ENCODE data around the gene HEATR9. TPM values are rescaled to one million over a fixed set of nuclear protein-coding genes. Genes with fewer than 3 reads are reported as not detected.

Gene HEATR9
- total RNA-seq, 1 experiment from 2014 or later: not detected

DNA sequence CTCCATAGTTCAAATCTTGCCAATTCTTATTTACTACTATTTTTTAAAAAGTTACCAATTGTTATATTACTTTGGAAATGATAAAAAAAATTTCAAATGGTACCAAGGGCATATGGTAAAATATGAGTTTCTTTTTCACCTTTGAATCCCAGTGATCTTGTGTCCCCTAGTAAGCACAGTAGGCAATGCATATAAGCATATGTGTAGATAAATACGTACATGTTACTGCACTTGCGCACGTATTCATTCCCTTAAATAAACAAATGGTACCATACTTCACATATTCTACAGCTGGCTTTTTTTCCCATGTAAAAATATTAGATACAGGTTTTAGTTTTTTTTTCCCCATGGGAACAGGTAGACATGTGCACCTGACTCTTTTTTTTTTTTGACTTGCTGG is 27.6 kb downstream of the HEATR9 start:
- DNase-seq (ENCODE audit: low spot score) (no peak), ATAC-seq (no peak)
- POLR2A ChIA-PET: interaction anchor here (1.2 kb wide), 1 partner anchor 77 kb away, joined by 3 read pairs; no protein-coding TSS in a partner anchor
- no peaks in the 10 kb centered on the region for H3K9me3 Mint-ChIP-seq
- CTCF ChIA-PET: interaction anchor here (3.3 kb wide), 1 partner anchor 77 kb away, joined by 12 read pairs; no protein-coding TSS in a partner anchor
- H3K4me1 Mint-ChIP-seq: no peaks in the 10 kb centered on the region
- TF ChIP-seq HMGA2 (CRISPR knock-in tag; IDR thresholded peaks at IDR 0.05) (no peak), MXD4 (CRISPR knock-in tag; IDR thresholded peaks at IDR 0.05; ENCODE audit: borderline replicate concordance) (no peak), EMX1 (CRISPR knock-in tag; IDR thresholded peaks at IDR 0.05) (no peak), FOXP1 (CRISPR knock-in tag; IDR thresholded peaks at IDR 0.05; ENCODE audit: borderline replicate concordance) (no peak), NFE2L1 (CRISPR knock-in tag; IDR thresholded peaks at IDR 0.05) (no peak), CBFB (CRISPR knock-in tag; IDR thresholded peaks at IDR 0.05; ENCODE audit: low read depth) (no peak)
- TF ChIP-seq, protein P1, sequence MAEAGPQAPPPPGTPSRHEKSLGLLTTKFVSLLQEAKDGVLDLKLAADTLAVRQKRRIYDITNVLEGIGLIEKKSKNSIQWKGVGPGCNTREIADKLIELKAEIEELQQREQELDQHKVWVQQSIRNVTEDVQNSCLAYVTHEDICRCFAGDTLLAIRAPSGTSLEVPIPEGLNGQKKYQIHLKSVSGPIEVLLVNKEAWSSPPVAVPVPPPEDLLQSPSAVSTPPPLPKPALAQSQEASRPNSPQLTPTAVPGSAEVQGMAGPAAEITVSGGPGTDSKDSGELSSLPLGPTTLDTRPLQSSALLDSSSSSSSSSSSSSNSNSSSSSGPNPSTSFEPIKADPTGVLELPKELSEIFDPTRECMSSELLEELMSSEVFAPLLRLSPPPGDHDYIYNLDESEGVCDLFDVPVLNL (CRISPR knock-in tag; IDR thresholded peaks at IDR 0.05; ENCODE audit: borderline replicate concordance, low read depth): no peak
- TF ChIP-seq, protein P2, sequence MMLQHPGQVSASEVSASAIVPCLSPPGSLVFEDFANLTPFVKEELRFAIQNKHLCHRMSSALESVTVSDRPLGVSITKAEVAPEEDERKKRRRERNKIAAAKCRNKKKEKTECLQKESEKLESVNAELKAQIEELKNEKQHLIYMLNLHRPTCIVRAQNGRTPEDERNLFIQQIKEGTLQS (CRISPR knock-in tag; conservative IDR thresholded peaks at IDR 0.05): no peak
- TF ChIP-seq, protein P3, sequence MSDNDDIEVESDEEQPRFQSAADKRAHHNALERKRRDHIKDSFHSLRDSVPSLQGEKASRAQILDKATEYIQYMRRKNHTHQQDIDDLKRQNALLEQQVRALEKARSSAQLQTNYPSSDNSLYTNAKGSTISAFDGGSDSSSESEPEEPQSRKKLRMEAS (CRISPR knock-in tag; IDR thresholded peaks at IDR 0.05): no peak
- TF ChIP-seq, protein P4, sequence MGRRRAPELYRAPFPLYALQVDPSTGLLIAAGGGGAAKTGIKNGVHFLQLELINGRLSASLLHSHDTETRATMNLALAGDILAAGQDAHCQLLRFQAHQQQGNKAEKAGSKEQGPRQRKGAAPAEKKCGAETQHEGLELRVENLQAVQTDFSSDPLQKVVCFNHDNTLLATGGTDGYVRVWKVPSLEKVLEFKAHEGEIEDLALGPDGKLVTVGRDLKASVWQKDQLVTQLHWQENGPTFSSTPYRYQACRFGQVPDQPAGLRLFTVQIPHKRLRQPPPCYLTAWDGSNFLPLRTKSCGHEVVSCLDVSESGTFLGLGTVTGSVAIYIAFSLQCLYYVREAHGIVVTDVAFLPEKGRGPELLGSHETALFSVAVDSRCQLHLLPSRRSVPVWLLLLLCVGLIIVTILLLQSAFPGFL (CRISPR knock-in tag; IDR thresholded peaks at IDR 0.05; ENCODE audit: borderline replicate concordance): no peak
- peaks cover 78% of the 10 kb centered on the region for H3K36me3 Mint-ChIP-seq
- no peaks in the 10 kb centered on the region for H3K27me3 Mint-ChIP-seq (ENCODE audit: low read depth)
- no peak overlapping the region for H3K4me3 Mint-ChIP-seq
- no peak overlapping the region for H3K27ac Mint-ChIP-seq

DNA sequence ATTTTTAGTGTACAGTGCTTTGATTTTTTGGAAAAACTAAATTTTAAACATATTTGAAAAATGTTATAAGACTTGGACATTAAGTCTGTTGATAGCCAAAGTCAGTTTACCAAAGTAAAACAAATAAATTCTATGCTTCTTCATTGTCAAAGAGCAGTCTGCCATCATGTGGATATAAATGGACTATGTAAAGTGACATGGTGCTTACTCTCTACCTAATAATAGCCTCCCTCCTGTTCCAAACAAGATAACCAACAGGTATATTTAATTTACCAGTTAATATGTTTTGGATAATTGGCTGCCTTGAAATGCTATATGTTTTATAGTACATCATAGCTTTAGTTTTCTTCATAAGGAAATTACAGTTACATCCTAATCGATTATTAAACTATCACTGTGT is 43.5 kb downstream of the HEATR9 start:
- Mint-ChIP-seq H3K9me3 (no peaks in the 10 kb centered on the region), H3K36me3 (peaks cover 81% of the 10 kb centered on the region), H3K27me3 (ENCODE audit: low read depth) (no peaks in the 10 kb centered on the region), H3K4me1 (no peaks in the 10 kb centered on the region), H3K27ac (no peak overlapping the region), H3K4me3 (no peak overlapping the region)
- TF ChIP-seq MXD4 (CRISPR knock-in tag; IDR thresholded peaks at IDR 0.05; ENCODE audit: borderline replicate concordance) (no peak), ETV6 (CRISPR knock-in tag; IDR thresholded peaks at IDR 0.05) (no peak), ZNF416 (CRISPR knock-in tag; IDR thresholded peaks at IDR 0.05) (no peak), FOXK1 (CRISPR knock-in tag; IDR thresholded peaks at IDR 0.05) (no peak), ZBTB21 (CRISPR knock-in tag; IDR thresholded peaks at IDR 0.05; ENCODE audit: borderline replicate concordance) (no peak), ZNF671 (CRISPR knock-in tag; IDR thresholded peaks at IDR 0.05) (no peak), CBFB (CRISPR knock-in tag; IDR thresholded peaks at IDR 0.05; ENCODE audit: low read depth) (no peak), SOX15 (CRISPR knock-in tag; IDR thresholded peaks at IDR 0.05) (no peak), SP1 (CRISPR knock-in tag; conservative IDR thresholded peaks at IDR 0.05) (no peak), ZNF121 (CRISPR knock-in tag; IDR thresholded peaks at IDR 0.05) (no peak)
- TF ChIP-seq, protein P5, sequence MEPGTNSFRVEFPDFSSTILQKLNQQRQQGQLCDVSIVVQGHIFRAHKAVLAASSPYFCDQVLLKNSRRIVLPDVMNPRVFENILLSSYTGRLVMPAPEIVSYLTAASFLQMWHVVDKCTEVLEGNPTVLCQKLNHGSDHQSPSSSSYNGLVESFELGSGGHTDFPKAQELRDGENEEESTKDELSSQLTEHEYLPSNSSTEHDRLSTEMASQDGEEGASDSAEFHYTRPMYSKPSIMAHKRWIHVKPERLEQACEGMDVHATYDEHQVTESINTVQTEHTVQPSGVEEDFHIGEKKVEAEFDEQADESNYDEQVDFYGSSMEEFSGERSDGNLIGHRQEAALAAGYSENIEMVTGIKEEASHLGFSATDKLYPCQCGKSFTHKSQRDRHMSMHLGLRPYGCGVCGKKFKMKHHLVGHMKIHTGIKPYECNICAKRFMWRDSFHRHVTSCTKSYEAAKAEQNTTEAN (CRISPR knock-in tag; IDR thresholded peaks at IDR 0.05): no peak
- TF ChIP-seq, protein P6, sequence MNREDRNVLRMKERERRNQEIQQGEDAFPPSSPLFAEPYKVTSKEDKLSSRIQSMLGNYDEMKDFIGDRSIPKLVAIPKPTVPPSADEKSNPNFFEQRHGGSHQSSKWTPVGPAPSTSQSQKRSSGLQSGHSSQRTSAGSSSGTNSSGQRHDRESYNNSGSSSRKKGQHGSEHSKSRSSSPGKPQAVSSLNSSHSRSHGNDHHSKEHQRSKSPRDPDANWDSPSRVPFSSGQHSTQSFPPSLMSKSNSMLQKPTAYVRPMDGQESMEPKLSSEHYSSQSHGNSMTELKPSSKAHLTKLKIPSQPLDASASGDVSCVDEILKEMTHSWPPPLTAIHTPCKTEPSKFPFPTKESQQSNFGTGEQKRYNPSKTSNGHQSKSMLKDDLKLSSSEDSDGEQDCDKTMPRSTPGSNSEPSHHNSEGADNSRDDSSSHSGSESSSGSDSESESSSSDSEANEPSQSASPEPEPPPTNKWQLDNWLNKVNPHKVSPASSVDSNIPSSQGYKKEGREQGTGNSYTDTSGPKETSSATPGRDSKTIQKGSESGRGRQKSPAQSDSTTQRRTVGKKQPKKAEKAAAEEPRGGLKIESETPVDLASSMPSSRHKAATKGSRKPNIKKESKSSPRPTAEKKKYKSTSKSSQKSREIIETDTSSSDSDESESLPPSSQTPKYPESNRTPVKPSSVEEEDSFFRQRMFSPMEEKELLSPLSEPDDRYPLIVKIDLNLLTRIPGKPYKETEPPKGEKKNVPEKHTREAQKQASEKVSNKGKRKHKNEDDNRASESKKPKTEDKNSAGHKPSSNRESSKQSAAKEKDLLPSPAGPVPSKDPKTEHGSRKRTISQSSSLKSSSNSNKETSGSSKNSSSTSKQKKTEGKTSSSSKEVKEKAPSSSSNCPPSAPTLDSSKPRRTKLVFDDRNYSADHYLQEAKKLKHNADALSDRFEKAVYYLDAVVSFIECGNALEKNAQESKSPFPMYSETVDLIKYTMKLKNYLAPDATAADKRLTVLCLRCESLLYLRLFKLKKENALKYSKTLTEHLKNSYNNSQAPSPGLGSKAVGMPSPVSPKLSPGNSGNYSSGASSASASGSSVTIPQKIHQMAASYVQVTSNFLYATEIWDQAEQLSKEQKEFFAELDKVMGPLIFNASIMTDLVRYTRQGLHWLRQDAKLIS (CRISPR knock-in tag; IDR thresholded peaks at IDR 0.05; ENCODE audit: borderline replicate concordance): no peak
- TF ChIP-seq, protein P7, sequence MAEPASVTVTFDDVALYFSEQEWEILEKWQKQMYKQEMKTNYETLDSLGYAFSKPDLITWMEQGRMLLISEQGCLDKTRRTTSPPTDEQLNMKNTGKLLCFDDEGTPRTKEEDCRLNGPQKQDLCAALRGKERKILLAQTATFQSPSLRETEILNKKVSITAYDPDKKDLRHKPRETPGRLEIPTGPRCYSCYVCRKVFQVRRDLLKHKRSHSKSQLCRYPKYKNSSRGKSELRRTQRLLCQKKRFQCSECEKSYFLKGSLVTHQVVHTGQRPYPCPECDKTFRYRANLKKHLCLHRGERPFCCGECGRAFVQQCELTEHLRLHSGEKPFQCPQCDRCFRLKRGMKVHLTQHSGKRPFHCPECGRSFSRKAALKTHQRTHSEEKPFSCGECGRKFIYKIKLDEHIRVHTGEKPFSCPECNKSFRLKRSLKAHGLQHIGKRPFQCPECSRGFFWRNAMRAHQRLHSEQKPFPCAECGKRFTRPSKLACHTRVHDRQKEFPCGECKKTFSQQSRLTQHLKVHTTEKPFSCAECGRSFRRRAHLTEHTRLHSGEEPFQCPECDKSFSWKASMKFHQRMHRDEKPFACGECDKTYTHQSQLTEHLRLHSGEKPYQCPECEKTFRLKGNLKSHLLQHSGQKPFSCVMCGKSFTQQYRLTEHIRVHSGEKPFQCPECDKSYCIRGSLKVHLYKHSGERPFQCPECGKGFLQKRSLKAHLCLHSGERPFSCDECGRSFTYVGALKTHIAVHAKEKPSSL (CRISPR knock-in tag; conservative IDR thresholded peaks at IDR 0.05): no peak
- TF ChIP-seq, protein P8, sequence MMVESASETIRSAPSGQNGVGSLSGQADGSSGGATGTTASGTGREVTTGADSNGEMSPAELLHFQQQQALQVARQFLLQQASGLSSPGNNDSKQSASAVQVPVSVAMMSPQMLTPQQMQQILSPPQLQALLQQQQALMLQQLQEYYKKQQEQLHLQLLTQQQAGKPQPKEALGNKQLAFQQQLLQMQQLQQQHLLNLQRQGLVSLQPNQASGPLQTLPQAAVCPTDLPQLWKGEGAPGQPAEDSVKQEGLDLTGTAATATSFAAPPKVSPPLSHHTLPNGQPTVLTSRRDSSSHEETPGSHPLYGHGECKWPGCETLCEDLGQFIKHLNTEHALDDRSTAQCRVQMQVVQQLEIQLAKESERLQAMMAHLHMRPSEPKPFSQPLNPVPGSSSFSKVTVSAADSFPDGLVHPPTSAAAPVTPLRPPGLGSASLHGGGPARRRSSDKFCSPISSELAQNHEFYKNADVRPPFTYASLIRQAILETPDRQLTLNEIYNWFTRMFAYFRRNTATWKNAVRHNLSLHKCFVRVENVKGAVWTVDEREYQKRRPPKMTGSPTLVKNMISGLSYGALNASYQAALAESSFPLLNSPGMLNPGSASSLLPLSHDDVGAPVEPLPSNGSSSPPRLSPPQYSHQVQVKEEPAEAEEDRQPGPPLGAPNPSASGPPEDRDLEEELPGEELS (CRISPR knock-in tag; IDR thresholded peaks at IDR 0.05): no peak
- TF ChIP-seq, protein P3 (CRISPR knock-in tag; IDR thresholded peaks at IDR 0.05): no peak
- DNase-seq (ENCODE audit: low spot score): no peak
- ChIA-PET CTCF (no interaction called here), POLR2A (no interaction called here)
- ATAC-seq: no peak

Data from WTC11 (cell line).